Measurements from ENCODE around the gene MAPKAP1.

Gene MAPKAP1

GRCh38 chr9:125685167-125685566 lies 21.8 kb downstream of the MAPKAP1 start:
- Histone ChIP-seq H3K9ac (ENCODE audit: low read depth, low read length) (no peak overlapping the region), H3K36me3 (ENCODE audit: insufficient read depth, low read length) (peaks cover 4% of the 10 kb centered on the region; the same call in 1 of the 2 replicates), H3K27me3 (ENCODE audit: insufficient read depth, low read length, poor library complexity) (no peaks in the 10 kb centered on the region), H3K79me2 (ENCODE audit: insufficient read depth, low read length) (peaks cover 44% of the 10 kb centered on the region), H4K20me1 (ENCODE audit: insufficient read depth, low read length) (peaks cover 11% of the 10 kb centered on the region; the same call in 1 of the 2 replicates), H3K4me3 (ENCODE audit: low read depth in 1 of 2, low read length in 2 of 2) (no peak overlapping the region), H3K4me2 (ENCODE audit: insufficient read depth, low read length) (no peak overlapping the region), H3K27ac (ENCODE audit: low read length) (no peak overlapping the region), H2AFZ (ENCODE audit: low read depth, low read length) (no peak overlapping the region), H3K4me1 (ENCODE audit: insufficient read depth, low read length) (no peaks in the 10 kb centered on the region), H3K9me3 (ENCODE audit: insufficient read depth, low read length, severe bottlenecking) (no peaks in the 10 kb centered on the region)
- no peak for TF ChIP-seq CTCF (IDR thresholded peaks at IDR 0.05; ENCODE audit: borderline replicate concordance, extremely low read depth, low read length, poor library complexity, severe bottlenecking)
- no peak for TF ChIP-seq EZH2 (IDR thresholded peaks at IDR 0.05; ENCODE audit: borderline replicate concordance, low read depth, low read length, severe bottlenecking)
- ATAC-seq (ENCODE audit: insufficient read depth, low read depth) (no peak), DNase-seq (no peak)

GRCh38 chr9:125683486-125683885 lies 23.5 kb downstream of the MAPKAP1 start:
- Histone ChIP-seq H3K9me3 (ENCODE audit: insufficient read depth, low read length, severe bottlenecking) (no peaks in the 10 kb centered on the region), H3K79me2 (ENCODE audit: insufficient read depth, low read length) (peaks cover 48% of the 10 kb centered on the region), H3K9ac (ENCODE audit: low read depth, low read length) (no peak overlapping the region), H3K27ac (ENCODE audit: low read length) (no peak overlapping the region), H3K4me1 (ENCODE audit: insufficient read depth, low read length) (no peaks in the 10 kb centered on the region), H3K4me2 (ENCODE audit: insufficient read depth, low read length) (no peak overlapping the region), H3K36me3 (ENCODE audit: insufficient read depth, low read length) (peaks cover 4% of the 10 kb centered on the region; the same call in 1 of the 2 replicates), H2AFZ (ENCODE audit: low read depth, low read length) (no peak overlapping the region), H4K20me1 (ENCODE audit: insufficient read depth, low read length) (peaks cover 7% of the 10 kb centered on the region; the same call in 1 of the 2 replicates), H3K4me3 (ENCODE audit: low read depth in 1 of 2, low read length in 2 of 2) (no peak overlapping the region), H3K27me3 (ENCODE audit: insufficient read depth, low read length, poor library complexity) (no peaks in the 10 kb centered on the region)
- DNase-seq (no peak), ATAC-seq (ENCODE audit: insufficient read depth, low read depth) (no peak)
- TF ChIP-seq EZH2 (IDR thresholded peaks at IDR 0.05; ENCODE audit: borderline replicate concordance, low read depth, low read length, severe bottlenecking) (no peak), CTCF (IDR thresholded peaks at IDR 0.05; ENCODE audit: borderline replicate concordance, extremely low read depth, low read length, poor library complexity, severe bottlenecking) (no peak)

GRCh38 chr9:125682340-125682739 lies 24.7 kb downstream of the MAPKAP1 start:
- no peak overlapping the region for H3K27ac ChIP-seq (ENCODE audit: low read length)
- peaks cover 7% of the 10 kb centered on the region; the same call in 1 of the 2 replicates for H4K20me1 ChIP-seq (ENCODE audit: insufficient read depth, low read length)
- ATAC-seq (ENCODE audit: insufficient read depth, low read depth) (no peak), DNase-seq (no peak)
- H2AFZ ChIP-seq (ENCODE audit: low read depth, low read length): no peak overlapping the region
- no peaks in the 10 kb centered on the region for H3K4me1 ChIP-seq (ENCODE audit: insufficient read depth, low read length)
- H3K4me2 ChIP-seq (ENCODE audit: insufficient read depth, low read length): no peak overlapping the region
- H3K9me3 ChIP-seq (ENCODE audit: insufficient read depth, low read length, severe bottlenecking): no peaks in the 10 kb centered on the region
- no peaks in the 10 kb centered on the region for H3K27me3 ChIP-seq (ENCODE audit: insufficient read depth, low read length, poor library complexity)
- TF ChIP-seq CTCF (IDR thresholded peaks at IDR 0.05; ENCODE audit: borderline replicate concordance, extremely low read depth, low read length, poor library complexity, severe bottlenecking) (no peak), EZH2 (IDR thresholded peaks at IDR 0.05; ENCODE audit: borderline replicate concordance, low read depth, low read length, severe bottlenecking) (no peak)
- no peak overlapping the region for H3K4me3 ChIP-seq (ENCODE audit: low read depth in 1 of 2, low read length in 2 of 2)
- peaks cover 4% of the 10 kb centered on the region; the same call in 1 of the 2 replicates for H3K36me3 ChIP-seq (ENCODE audit: insufficient read depth, low read length)
- peaks cover 46% of the 10 kb centered on the region for H3K79me2 ChIP-seq (ENCODE audit: insufficient read depth, low read length)
- no peak overlapping the region for H3K9ac ChIP-seq (ENCODE audit: low read depth, low read length)

Measured in DND-41 (cell line).